Measurements from ENCODE around the gene SEMA5A. TPM values are rescaled to one million over a fixed set of nuclear protein-coding genes. Genes with fewer than 3 reads are reported as not detected.

Gene SEMA5A
- total RNA-seq, 1 experiment from 2014 or later: 0.15 TPM

DNA sequence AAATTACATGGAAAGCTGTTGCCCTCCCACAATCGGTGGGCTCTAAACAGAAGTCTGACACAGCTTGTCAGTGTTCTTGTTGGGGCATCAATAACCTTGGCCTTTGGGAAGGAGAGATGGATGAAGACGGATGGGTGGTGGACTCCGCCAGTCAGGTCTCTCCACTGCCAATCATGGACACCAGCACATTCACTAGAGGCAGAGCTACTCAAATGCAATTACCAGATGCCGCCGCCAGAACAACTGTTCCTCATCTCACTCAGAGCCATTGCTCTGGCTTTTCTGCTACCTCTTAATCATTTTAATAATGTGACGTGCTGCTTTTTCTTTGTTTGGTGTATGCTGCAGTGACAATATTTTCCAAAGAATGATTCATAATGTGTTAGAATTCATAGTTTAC lies 27.9 kb upstream of the SEMA5A start:
- Histone ChIP-seq H3K36me3 (ENCODE audit: control insufficient read depth, insufficient read depth, low read length) (no peaks in the 10 kb centered on the region), H3K27ac (ENCODE audit: low read length) (no peak overlapping the region), H3K4me3 (ENCODE audit: low read depth in 2 of 2, low read length in 2 of 2) (no peak overlapping the region), H3K27me3 (ENCODE audit: control insufficient read depth, insufficient read depth, low read length) (no peaks in the 10 kb centered on the region), H3K9me3 (ENCODE audit: control insufficient read depth, insufficient read depth, low read depth, low read length) (no peaks in the 10 kb centered on the region), H3K4me1 (ENCODE audit: control insufficient read depth, insufficient read depth, low read length) (no peaks in the 10 kb centered on the region)
- no peak for ATAC-seq
- ChIA-PET POLR2A (no interaction called here), CTCF (no interaction called here)
- in situ Hi-C loops (cut with HindIII; ENCODE audit: low pct_unique_long_range_greater_than_20kb, low sequenced_read_pairs): no loop called here
- DNase-seq (ENCODE audit: low read depth, low spot score): no peak
- TF ChIP-seq, protein P1, sequence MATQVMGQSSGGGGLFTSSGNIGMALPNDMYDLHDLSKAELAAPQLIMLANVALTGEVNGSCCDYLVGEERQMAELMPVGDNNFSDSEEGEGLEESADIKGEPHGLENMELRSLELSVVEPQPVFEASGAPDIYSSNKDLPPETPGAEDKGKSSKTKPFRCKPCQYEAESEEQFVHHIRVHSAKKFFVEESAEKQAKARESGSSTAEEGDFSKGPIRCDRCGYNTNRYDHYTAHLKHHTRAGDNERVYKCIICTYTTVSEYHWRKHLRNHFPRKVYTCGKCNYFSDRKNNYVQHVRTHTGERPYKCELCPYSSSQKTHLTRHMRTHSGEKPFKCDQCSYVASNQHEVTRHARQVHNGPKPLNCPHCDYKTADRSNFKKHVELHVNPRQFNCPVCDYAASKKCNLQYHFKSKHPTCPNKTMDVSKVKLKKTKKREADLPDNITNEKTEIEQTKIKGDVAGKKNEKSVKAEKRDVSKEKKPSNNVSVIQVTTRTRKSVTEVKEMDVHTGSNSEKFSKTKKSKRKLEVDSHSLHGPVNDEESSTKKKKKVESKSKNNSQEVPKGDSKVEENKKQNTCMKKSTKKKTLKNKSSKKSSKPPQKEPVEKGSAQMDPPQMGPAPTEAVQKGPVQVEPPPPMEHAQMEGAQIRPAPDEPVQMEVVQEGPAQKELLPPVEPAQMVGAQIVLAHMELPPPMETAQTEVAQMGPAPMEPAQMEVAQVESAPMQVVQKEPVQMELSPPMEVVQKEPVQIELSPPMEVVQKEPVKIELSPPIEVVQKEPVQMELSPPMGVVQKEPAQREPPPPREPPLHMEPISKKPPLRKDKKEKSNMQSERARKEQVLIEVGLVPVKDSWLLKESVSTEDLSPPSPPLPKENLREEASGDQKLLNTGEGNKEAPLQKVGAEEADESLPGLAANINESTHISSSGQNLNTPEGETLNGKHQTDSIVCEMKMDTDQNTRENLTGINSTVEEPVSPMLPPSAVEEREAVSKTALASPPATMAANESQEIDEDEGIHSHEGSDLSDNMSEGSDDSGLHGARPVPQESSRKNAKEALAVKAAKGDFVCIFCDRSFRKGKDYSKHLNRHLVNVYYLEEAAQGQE (IDR thresholded peaks at IDR 0.05; ENCODE audit: insufficient read depth in 1 of 2, low read depth in 2 of 2, low read length in 1 of 2): no peak
- no peak for TF ChIP-seq TCF7L2 (IDR thresholded peaks at IDR 0.05; ENCODE audit: low read depth, low read length)
- TF ChIP-seq, protein P2, sequence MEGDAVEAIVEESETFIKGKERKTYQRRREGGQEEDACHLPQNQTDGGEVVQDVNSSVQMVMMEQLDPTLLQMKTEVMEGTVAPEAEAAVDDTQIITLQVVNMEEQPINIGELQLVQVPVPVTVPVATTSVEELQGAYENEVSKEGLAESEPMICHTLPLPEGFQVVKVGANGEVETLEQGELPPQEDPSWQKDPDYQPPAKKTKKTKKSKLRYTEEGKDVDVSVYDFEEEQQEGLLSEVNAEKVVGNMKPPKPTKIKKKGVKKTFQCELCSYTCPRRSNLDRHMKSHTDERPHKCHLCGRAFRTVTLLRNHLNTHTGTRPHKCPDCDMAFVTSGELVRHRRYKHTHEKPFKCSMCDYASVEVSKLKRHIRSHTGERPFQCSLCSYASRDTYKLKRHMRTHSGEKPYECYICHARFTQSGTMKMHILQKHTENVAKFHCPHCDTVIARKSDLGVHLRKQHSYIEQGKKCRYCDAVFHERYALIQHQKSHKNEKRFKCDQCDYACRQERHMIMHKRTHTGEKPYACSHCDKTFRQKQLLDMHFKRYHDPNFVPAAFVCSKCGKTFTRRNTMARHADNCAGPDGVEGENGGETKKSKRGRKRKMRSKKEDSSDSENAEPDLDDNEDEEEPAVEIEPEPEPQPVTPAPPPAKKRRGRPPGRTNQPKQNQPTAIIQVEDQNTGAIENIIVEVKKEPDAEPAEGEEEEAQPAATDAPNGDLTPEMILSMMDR (IDR thresholded peaks at IDR 0.05): no peak
- TF ChIP-seq POLR2AphosphoS5 (IDR thresholded peaks at IDR 0.05; ENCODE audit: low read depth, low read length): no peak
- TF ChIP-seq SIN3A (IDR thresholded peaks at IDR 0.05; ENCODE audit: borderline replicate concordance, insufficient read depth, low read depth, low read length): no peak
- intact Hi-C loops (cut with micrococcal nuclease; ENCODE audit: unreplicated experiment): no loop called here
- no TSS peak for BruUV-seq (replicated peaks)

DNA sequence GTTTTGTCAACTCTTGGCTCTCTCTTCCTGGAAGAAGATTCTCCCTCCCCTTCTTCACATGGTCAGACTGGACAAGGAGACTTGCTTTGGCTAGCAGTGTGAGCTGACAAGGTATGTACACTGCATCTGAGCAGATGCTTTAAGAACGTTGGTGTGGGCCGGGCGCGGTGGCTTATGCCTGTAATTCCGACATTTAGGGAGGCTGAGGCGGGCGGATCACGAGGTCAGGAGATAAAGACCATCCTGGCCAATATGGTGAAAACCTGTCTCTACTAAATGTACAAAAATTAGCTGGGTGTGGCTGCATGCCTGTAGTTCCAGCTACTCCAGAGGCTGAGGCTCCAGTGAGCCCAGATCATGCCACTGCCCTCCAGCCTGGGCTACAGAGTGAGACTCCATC lies 26.4 kb upstream of the SEMA5A start:
- no peak overlapping the region for H3K27ac ChIP-seq (ENCODE audit: low read length)
- intact Hi-C loops (cut with micrococcal nuclease; ENCODE audit: unreplicated experiment) (no loop called here), in situ Hi-C loops (cut with HindIII; ENCODE audit: low pct_unique_long_range_greater_than_20kb, low sequenced_read_pairs) (no loop called here)
- no peak overlapping the region for H3K4me3 ChIP-seq (ENCODE audit: low read depth in 2 of 2, low read length in 2 of 2)
- H3K4me1 ChIP-seq (ENCODE audit: control insufficient read depth, insufficient read depth, low read length): no peaks in the 10 kb centered on the region
- TF ChIP-seq, protein P1 (IDR thresholded peaks at IDR 0.05; ENCODE audit: insufficient read depth in 1 of 2, low read depth in 2 of 2, low read length in 1 of 2): no peak
- TF ChIP-seq POLR2AphosphoS5 (IDR thresholded peaks at IDR 0.05; ENCODE audit: low read depth, low read length): no peak
- TF ChIP-seq TCF7L2 (IDR thresholded peaks at IDR 0.05; ENCODE audit: low read depth, low read length): no peak
- no peak for TF ChIP-seq SIN3A (IDR thresholded peaks at IDR 0.05; ENCODE audit: borderline replicate concordance, insufficient read depth, low read depth, low read length)
- TF ChIP-seq, protein P2 (IDR thresholded peaks at IDR 0.05): no peak
- no peak for DNase-seq (ENCODE audit: low read depth, low spot score)
- CTCF ChIA-PET: no interaction called here
- H3K36me3 ChIP-seq (ENCODE audit: control insufficient read depth, insufficient read depth, low read length): no peaks in the 10 kb centered on the region
- no TSS peak for BruUV-seq (replicated peaks)
- no peaks in the 10 kb centered on the region for H3K9me3 ChIP-seq (ENCODE audit: control insufficient read depth, insufficient read depth, low read depth, low read length)
- H3K27me3 ChIP-seq (ENCODE audit: control insufficient read depth, insufficient read depth, low read length): no peaks in the 10 kb centered on the region
- POLR2A ChIA-PET: no interaction called here
- no peak for ATAC-seq
